ENCODE data around the gene TMUB2. TPM values are rescaled to one million over a fixed set of nuclear protein-coding genes. Genes with fewer than 3 reads are reported as not detected.

Gene TMUB2
- total RNA-seq, 3 donors from 2014 or later (not counting 1 experiment from before 2014, with no cell fraction given): 40.4 to 48.2 (median 41.0) TPM

DNA sequence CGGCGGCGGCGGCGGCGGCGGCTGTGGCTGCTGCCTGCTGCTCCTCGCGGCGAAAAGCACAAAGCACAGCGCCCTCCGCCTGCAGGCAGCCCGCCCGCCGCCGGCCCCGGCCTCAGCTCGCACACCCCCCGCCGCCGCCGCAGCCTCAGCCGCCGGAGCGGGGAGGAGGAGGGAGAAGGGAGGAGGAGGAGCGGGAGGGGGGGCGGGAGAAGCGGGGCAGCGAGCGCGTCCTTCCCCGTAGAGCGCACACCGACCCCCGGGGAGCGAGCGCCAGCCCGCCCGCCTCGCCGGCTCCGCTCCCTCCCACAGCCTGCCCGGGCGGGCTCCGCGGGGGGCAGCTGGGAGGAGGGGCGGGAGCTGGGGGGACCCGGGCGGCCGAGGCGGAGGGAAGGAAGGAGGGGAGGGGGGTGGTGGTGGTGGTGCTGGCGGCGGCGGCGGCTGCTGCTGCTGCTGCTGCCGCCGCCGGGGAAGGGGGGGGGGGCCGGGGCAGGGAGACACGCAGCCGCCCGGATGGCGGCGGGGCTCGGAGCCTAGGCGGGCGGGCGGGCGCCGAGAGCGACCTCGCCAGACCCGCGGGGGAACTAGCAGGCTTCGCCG, 32.9 kb downstream of the TMUB2 start, which contains the start of gene UBTF:
Gene UBTF (minus strand): TSS at position 60 of the 597 bp plus-strand sequence. CDS start 1,446 bp downstream, outside the sequence.
- Mint-ChIP-seq H3K27ac (peak within 1 kb of the TSS; percentile 93 to 98), H3K4me1 (peaks cover 35 to 45% of the 10 kb centered on the region in 2 donors), H3K36me3 (no peaks in the 10 kb centered on the region), H3K9me3 (no peaks in the 10 kb centered on the region), H3K4me3 (peak within 1 kb of the TSS; percentile 97), H3K27me3 (ENCODE audit: low read depth in 2 of 2) (no peaks in the 10 kb centered on the region)
- Histone ChIP-seq H3K27ac (ENCODE audit: low read length) (peak within 1 kb of the TSS; percentile 82), H3K27me3 (ENCODE audit: control insufficient read depth, insufficient read depth, low read length) (no peaks in the 10 kb centered on the region), H3K9me3 (ENCODE audit: control insufficient read depth, insufficient read depth, low read length) (no peaks in the 10 kb centered on the region), H3K36me3 (ENCODE audit: control insufficient read depth, insufficient read depth, low read length) (peaks cover 23% of the 10 kb centered on the region), H3K4me3 (ENCODE audit: low read length) (peak within 1 kb of the TSS; percentile 60), H3K4me1 (ENCODE audit: control insufficient read depth, insufficient read depth, low read length) (peaks cover 54% of the 10 kb centered on the region)
- no peak for TF ChIP-seq CTCF (IDR thresholded peaks at IDR 0.05)
- peak; percentile 68 to 87 for DNase-seq
- intact Hi-C loops (cut with micrococcal nuclease): loop anchor here (2.0 to 10.0 kb wide), 2 partner anchors 33 to 285 kb away; partner anchors contain the start of genes GPATCH8 and TMUB2
- ATAC-seq: peak; percentile 29 to 48 (median 37)
- under 1% methylated on average over 74 of the region's 76 CpGs for WGBS (ENCODE audit: insufficient coverage)

- peak; percentile 19 to 45 (median 28) for ATAC-seq
Observed at GRCh38 chr17:44220213-44221083, 33.7 kb downstream of the TMUB2 start.

GRCh38 chr17:44221084-44221861, 34.5 kb downstream of the TMUB2 start:
- no peaks in the 10 kb centered on the region for H3K9me3 Mint-ChIP-seq
- peaks cover 32 to 41% of the 10 kb centered on the region in 2 donors for H3K4me1 Mint-ChIP-seq
- peak overlapping the region; percentile 93 to 98 for H3K27ac Mint-ChIP-seq
- Histone ChIP-seq H3K27me3 (ENCODE audit: control insufficient read depth, insufficient read depth, low read length) (no peaks in the 10 kb centered on the region), H3K36me3 (ENCODE audit: control insufficient read depth, insufficient read depth, low read length) (peaks cover 7% of the 10 kb centered on the region), H3K27ac (ENCODE audit: low read length) (peak overlapping the region; percentile 81), H3K4me1 (ENCODE audit: control insufficient read depth, insufficient read depth, low read length) (peaks cover 39% of the 10 kb centered on the region), H3K4me3 (ENCODE audit: low read length) (peak overlapping the region; percentile 60), H3K9me3 (ENCODE audit: control insufficient read depth, insufficient read depth, low read length) (no peaks in the 10 kb centered on the region)
- DNase-seq (peak; percentile 63 to 82), ATAC-seq (peak; percentile 32 to 51 (median 36))
- peak overlapping the region; percentile 99 for H3K4me3 Mint-ChIP-seq
- no peaks in the 10 kb centered on the region for H3K36me3 Mint-ChIP-seq
- under 1% methylated on average over 52 of the region's 54 CpGs for WGBS (ENCODE audit: insufficient coverage)
- no peaks in the 10 kb centered on the region for H3K27me3 Mint-ChIP-seq (ENCODE audit: low read depth in 2 of 2)
- no peak for TF ChIP-seq CTCF (IDR thresholded peaks at IDR 0.05)
- intact Hi-C loops (cut with micrococcal nuclease): no loop called here

More at GRCh38 chr17:44220213-44221083, 33.7 kb downstream of the TMUB2 start:
- Mint-ChIP-seq H3K9me3 (no peaks in the 10 kb centered on the region), H3K36me3 (no peaks in the 10 kb centered on the region), H3K4me3 (peak overlapping the region; percentile 99), H3K4me1 (peaks cover 32 to 41% of the 10 kb centered on the region in 2 donors), H3K27me3 (ENCODE audit: low read depth in 2 of 2) (no peaks in the 10 kb centered on the region), H3K27ac (peak overlapping the region; percentile 93 to 98)
- Histone ChIP-seq H3K4me1 (ENCODE audit: control insufficient read depth, insufficient read depth, low read length) (peaks cover 47% of the 10 kb centered on the region), H3K27me3 (ENCODE audit: control insufficient read depth, insufficient read depth, low read length) (no peaks in the 10 kb centered on the region), H3K9me3 (ENCODE audit: control insufficient read depth, insufficient read depth, low read length) (no peaks in the 10 kb centered on the region), H3K4me3 (ENCODE audit: low read length) (peak overlapping the region; percentile 60), H3K27ac (ENCODE audit: low read length) (peak overlapping the region; percentile 82), H3K36me3 (ENCODE audit: control insufficient read depth, insufficient read depth, low read length) (peaks cover 15% of the 10 kb centered on the region)
- WGBS (ENCODE audit: insufficient coverage): under 1% methylated on average over 108 of the region's 108 CpGs
- intact Hi-C loops (cut with micrococcal nuclease): no loop called here
- no peak for TF ChIP-seq CTCF (IDR thresholded peaks at IDR 0.05)
- peak; percentile 58 to 78 for DNase-seq

Measured in natural killer cell (primary cell).